Cortex of kidney (tissue), 1 donor: Measurements from ENCODE around the gene WNT4.
"Not testable (repeated sequence)": the region's sequence is repeated elsewhere in the genome, so short reads cannot be mapped to it uniquely, and the experiment has no call there.

ENCODE experiments used
- DNase-seq: peaks from one replicate; lab custom pipeline; 2025; lab: John Stamatoyannopoulos, UW

Gene WNT4

GRCh38 chr1:22108339-22109105 is 34.4 kb downstream of the WNT4 start:
- no peak for DNase-seq

- DNase-seq, result no peak
Measured at GRCh38 chr1:22107126-22107525, 35.8 kb downstream of the WNT4 start.

- DNase-seq, result no peak
Measured at GRCh38 chr1:22105611-22106207, 37.2 kb downstream of the WNT4 start.

- no peak for DNase-seq
Measured at GRCh38 chr1:22104865-22105437, 37.9 kb downstream of the WNT4 start.

DNA sequence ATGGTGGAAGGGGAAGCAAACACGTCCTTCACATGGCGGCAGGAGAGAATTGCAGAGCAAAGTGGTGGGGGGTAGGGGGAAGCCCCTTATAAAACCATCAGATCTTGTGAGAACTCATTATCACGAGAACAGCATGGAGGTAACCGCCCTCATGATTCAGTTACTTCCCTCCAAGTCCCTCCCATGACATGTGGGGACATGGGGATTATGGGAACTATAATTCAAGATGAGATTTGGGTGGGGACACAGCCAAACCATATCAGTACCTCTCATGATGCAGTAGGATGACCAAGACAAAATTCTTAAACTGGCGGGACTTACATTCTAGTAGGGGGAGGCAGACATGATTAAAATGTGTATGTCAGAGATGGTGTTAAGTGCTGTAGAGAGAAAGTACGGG is 38.8 kb downstream of the WNT4 start:
- no peak for DNase-seq

GRCh38 chr1:22102746-22103145 is 40.2 kb downstream of the WNT4 start:
- DNase-seq, result no peak

DNA sequence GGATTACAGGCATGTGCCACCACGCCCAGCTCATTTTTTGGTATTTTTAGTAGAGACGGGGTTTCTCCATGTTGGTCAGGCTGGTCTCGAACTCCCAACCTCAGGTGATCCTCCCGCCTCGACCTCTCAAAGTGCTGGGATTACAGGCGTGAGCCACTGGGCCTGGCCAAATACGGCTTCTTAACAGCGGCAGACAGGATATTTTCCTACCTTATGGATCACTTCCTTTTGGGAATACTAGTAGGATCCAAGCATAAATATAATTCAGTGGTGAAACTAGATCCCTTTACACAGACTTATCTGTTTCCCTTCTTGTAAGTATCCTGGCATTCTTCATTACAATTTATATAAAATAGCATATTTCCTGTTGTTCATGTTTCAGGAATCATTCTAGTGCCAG is 40.9 kb downstream of the WNT4 start:
- DNase-seq, result no peak

GRCh38 chr1:22101199-22101598 is 41.7 kb downstream of the WNT4 start:
- DNase-seq, result no peak

- DNase-seq, result no peak
Measured at GRCh38 chr1:22100168-22100567, 42.7 kb downstream of the WNT4 start.

DNA sequence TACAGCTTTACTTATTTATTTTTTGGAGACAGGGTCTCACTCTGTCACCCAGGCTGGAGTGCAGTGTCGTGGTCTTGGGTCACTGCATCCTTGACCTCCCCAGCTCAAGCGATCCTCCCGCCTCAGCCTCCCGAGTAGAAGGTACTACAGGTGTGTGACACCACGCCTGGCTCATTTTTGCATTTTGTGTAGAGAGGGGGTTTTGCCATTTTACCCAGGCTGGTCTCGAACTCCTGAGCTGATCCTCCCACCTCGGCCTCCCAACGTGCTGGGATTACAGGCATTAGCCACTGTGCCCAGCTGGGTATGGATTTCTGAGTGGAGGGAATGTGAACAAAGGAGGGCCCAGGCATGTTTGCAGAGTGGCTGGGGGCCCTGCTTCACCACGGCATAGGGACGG is 44.1 kb downstream of the WNT4 start:
- DNase-seq, result no peak

GRCh38 chr1:22096463-22096862 is 46.4 kb downstream of the WNT4 start:
- no peak for DNase-seq

DNA sequence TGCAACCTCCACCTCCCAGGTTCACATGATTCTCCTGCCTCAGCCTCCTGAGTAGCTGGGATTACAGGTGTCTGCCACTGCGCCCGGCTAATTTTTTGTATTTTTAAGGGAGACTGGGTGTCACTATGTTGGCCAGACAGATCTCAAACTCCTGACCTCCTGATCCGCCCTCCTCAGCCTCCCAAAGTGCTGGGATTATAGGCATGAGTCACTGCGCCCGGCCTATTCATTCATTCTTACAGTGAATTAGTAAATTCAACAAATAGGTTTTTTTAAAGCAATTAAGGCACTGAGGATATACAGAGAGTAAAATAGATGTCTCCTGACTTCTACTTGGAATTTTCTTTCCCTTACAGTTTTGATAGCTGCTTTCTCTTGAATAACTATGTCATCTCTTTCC is 46.9 kb downstream of the WNT4 start:
- no peak for DNase-seq

DNA sequence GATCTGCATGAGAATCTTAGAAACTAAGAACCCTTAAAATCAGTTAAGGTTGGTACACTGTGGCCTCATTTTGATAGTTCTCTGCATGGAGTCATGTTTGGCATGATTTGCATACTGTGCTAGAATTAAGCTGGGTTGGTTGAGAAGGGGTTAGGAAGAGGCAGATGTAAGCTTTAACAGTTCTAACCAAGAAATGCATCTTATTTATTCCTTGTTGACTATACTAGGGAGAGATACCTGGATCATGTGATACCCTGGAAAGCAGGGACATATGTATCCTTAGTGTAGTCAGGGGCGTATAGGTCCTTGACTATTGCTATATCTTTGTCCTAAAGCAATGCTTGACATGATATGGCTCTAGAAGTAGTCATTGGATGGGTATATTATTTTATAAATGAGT is 49.4 kb downstream of the WNT4 start:
- DNase-seq, result no peak

- DNase-seq, result not testable (repeated sequence)
Measured at GRCh38 chr1:22092026-22092768, 50.7 kb downstream of the WNT4 start.

GRCh38 chr1:22090867-22091266 is 52.0 kb downstream of the WNT4 start:
- DNase-seq, result no peak

GRCh38 chr1:22089787-22090186 is 53.1 kb downstream of the WNT4 start:
- no peak for DNase-seq

- no peak for DNase-seq
Measured at GRCh38 chr1:22089134-22089571, 53.7 kb downstream of the WNT4 start.

- no peak for DNase-seq
Measured at GRCh38 chr1:22088331-22088730, 54.6 kb downstream of the WNT4 start.

- no peak for DNase-seq
Measured at GRCh38 chr1:22080191-22080590, 62.7 kb downstream of the WNT4 start.

GRCh38 chr1:22078133-22078532 is 64.8 kb downstream of the WNT4 start:
- no peak for DNase-seq

DNA sequence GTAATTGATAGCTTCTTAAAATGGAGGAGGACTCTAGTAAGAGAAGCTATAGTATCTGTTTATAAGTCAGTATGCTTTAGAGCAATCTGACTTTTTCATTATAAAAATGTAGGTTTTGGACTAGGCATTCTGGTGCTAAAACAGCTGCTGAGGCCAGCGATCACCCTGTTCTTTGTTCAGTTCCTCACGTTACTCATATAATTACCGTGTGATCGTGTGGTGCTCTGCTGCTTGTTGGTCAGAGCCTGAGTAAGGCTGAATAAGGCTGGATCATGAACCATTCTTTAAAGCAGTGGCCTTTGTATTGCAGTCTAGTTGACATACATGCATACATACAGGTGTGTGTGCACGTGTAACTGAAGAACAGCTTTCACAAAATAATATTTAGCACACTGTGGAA is 65.2 kb downstream of the WNT4 start:
- DNase-seq, result no peak

- DNase-seq, result no peak
Measured at GRCh38 chr1:22076346-22076745, 66.6 kb downstream of the WNT4 start.

- DNase-seq, result no peak
Measured at GRCh38 chr1:22075718-22076117, 67.2 kb downstream of the WNT4 start.
